HG03103 (cell line): ENCODE results near the gene LRMDA.

Experiments used
- ATAC-seq: cut with Tn5 transposase; IDR thresholded peaks from one replicate; pipeline ENCODE4 v1.9.1; 2021; ENCODE audit warnings: low read depth; ENCODE audit not compliant: unreplicated experiment

The LRMDA gene

DNA sequence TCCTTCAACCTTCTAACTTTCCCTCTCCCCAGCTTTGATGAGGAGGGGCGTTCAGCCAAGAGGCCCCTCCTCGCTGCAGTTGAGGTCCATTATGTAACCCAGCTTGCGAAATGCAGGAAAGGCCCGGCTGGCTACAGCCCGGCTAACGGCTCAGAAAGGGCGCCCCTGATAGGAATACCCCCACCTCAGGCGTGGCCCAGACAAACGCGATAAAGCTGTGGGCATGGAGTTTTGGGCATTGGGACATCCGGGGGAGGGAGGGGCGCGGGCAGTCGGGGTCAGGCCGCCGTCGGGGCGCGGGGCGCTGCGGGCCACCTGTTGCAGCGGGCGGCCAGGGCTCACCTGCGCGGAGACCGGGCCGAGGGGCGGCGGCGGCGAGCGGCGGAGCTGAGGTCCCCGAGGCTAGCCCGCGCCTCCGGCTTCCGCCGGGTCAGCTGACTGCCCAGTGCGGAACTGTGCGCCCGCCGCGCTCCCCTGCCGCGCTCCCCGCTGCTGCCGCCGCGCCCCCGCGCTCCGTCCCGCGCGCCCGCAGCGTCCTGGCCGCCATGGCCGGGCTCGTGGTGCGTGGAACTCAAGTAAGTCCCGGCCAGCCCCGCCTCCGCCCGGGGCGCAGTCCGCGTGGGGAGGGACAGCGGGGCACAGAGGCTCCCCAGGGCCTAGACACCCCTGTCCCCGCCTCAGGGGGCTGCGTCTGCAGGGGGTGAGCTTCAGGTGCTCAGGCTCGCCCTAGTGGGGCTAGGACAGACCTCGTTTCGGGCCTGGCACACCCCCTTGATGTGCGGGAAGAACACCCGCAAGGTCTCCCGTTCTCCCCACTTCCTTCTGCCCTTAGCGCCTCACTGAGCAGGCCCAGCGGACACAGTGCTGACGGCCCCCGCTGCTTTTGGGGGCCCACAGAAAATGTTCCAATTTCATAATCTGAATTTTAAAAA is at the start of gene LRMDA:
Gene LRMDA (plus strand): TSS at position 445 of the 932 bp plus-strand sequence.
- ATAC-seq = no peak

DNA sequence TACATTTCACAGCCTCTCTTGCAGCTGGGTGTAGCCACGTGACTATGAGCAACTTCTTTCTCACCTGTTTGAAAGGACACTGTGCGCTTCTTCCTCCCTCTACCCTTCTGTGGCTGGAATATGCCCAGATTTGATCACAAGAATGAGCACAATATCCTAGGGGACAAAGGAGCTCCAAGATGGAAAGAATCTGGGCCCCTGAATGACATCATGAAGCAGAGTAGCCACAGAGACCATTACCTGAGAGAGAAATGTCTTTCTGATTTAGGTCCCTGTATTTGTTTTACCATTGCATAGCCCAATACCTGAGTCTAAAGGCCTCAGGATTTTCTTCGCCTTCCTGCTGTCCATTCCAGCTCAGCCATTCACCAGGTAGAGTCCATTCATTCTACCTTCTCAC is 45.3 kb upstream of the LRMDA start:
- no peak for ATAC-seq

DNA sequence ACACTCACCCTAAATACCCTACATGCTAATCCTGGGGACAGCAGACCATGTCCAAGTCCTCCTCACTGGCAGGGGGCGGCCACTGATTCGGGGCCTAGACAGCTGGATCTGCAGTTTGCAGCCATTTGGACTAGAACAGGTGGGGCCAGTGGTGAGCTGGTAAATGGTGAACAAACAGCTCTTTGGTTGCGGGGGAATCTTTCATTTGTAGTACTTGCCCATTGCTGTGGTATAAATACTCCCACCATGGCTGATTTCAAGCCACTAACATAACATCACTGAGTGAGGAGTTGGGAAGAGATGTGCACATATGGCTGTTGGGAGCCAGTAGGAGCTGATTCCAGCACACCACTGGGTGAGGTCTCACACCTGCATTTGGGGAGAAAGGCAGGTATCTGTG is 43.3 kb upstream of the LRMDA start:
- no peak for ATAC-seq

DNA sequence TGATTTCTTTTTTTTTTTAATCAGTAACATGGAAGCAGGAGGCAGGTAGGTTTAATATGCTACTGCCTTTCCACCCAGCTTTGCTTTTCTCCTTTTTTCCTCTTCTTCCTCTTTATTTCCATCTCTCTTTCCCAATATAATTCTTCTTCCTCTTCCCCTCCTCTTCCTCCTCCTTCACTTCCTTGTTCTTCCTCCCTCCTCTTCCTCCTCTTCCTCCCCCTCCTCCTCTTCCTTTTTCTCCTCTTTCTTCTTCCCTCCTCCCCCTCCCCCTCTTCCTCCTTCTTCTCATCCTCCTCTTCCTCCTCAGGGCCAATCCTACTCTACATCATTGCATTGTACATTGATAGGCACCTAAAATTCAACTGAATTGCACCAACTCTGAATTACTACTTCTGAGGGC is 41.2 kb upstream of the LRMDA start:
- no peak for ATAC-seq

DNA sequence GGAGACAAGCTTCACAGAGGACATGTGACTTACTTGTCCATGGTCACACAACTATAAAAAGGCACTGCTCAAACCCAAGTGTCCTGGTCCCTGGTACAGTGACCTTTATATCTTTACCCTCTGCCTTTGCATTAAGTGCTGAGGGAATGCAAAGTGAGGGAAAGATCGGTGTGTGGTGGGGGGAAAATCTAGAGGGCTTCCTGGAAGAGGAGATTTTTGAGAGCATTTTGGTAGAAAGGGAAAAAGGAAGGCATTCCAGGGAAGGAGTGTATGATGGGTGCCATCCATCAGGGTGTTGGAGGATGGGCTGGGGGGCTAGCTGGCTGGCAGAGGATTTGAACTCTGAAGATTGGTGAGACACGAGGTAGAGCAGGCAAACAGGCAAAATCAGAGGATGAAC is 39.2 kb upstream of the LRMDA start:
- ATAC-seq = no peak

DNA sequence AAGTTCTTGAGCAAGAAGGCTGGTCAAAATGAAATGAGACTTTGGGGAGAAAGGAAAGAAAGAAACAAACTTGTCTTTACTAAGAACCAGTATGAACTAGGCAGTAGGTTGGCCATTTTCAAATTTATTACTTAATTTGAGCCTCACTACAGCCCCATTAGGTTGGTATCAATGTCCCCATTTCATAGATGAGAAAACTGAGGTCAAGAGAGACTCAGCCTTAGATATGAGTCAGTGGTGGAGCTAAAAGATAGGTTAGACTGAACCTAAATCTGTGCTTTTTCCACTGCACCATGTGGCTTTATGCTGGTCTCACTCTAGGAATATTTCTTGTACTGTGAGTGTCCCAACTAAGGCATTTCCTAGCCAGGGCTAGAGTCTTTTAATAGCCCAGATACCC is 38.7 kb upstream of the LRMDA start:
- no peak for ATAC-seq

DNA sequence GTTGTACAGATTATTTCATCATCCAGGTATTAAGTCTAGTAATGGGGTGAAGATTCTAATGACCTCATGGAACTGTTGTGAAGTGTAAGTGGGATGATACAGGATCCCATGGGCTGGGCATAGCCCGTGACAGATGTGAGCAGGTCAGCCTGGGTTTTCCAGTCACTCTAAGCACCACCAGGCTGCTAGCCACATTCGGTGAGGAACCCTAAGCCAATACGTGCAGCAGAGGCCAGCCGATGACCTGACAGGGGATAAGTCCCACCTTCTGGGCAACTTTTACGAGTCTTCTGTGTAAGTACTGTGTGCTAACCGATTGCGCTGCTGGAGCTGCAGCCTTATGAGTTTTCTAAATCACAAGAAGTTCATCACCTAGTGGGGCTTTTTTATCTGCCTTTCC is 37.2 kb upstream of the LRMDA start:
- no peak for ATAC-seq

DNA sequence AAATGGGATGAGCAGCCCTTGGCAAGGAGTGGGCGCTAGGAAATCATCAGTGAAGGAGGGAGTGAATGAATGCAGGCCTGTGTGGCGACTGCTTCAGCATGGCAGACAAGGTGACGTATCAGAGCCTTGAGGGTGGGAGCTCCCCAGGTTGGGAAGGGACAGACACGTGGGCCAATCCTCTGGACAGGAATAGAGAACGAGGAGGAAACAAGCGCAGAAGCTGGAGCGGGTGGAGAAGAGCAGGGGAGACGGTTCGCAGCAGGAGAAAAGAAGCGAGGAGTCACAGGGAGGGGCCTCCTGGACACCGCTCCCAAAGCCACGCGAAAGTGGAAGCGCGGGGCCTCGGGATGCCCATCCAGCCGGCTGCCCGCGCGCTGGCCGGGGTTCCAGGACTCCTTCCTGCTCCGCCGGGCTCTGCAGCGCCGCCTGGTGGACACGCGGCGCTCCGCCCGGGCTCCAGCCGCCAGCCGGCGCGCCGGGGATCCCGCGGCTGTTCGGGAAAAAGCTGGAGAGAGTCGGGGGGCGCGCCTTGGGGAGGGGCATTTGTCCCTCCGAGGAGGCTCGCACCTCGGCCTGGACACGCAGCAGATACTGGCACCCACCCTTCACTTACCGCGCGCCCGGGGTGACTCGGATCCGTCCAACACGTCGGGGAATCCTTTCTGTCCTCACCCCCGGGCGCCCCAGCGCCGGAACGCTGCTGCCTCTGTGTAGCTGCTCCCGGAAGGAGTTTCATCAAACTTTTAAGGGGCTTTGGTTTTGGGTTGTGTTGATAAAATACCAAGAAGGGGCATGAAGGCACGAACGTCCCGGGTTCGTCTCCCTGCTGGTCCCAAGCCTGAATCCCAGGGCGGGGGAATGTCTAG is 36.1 kb upstream of the LRMDA start:
- no peak for ATAC-seq

DNA sequence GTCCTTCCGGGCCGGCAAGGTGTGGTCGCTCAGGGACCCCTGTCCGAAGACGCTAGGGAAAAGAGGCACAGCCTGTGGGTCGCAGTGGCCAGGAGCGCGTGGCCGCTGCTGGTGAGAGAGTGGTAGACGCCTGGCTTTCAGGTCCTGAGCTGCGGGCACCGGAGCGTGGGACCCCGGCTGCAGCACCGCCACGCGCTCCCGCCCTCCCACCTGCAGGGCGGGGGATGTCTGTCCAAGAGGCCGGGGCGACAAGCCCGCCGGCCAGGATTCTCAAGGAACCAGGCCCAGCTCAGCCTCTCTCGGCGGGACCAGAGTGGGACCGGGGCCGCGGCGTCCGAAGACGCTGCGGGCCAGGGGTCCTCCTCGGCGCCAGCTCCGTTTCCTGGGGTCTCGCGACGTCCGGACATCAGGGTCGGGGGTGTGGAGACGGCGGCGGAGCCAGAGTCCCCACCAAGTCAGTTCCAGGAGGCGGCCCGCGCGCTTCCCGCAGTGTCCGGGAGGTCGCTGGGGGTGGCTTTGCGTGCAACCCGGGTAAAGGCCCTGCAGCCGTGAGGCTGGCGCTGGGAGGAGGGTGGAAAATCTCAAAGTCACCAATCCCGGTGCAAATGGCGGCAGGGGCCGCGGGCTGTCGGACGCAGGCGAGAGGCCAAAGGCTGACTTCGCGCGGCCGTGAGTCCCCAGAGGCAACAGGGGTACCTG is 35.3 kb upstream of the LRMDA start:
- no peak for ATAC-seq

DNA sequence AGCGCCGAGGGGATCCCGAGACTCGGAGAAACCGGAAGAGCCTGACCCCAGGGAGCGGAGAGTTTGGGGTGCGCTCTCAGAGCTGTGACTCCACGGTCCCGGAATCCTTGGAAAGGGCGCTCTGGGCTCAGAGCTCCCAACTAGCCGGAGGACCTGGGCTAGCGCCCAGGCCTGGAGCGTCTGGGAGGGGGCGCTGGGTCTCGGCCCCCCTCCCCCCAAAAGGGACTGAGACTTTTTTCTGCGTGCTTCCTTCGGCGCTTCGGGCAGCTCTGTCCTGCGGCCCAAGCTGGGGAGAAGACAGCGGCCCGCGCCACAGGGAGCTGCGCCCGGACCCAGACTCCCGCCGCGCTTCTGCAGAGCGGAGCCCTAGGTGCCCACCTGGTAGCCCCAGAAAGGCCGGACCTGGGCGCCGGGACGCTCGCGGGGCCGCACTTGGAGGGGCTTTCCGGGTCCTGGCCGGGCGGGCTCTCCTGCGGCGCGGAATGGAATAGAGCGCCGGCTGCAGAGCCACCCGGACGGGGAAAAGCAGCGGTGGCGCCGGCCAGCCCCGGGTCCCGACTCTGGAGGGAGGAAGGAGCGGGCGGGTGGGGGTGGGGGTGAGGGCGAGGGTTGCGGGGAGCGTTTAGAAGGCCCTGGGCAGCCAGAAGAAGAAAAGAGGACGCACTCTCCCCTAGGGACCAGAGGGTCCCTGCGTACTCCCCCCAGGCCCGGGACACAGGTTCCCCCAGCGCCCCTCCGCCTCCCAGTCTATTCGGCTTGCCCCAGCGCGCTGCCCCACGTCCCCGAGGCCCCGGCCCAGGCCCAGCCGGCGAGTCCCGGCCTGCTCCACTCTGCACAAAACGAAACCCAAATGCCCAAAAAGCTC is 34.6 kb upstream of the LRMDA start:
- ATAC-seq = no peak

DNA sequence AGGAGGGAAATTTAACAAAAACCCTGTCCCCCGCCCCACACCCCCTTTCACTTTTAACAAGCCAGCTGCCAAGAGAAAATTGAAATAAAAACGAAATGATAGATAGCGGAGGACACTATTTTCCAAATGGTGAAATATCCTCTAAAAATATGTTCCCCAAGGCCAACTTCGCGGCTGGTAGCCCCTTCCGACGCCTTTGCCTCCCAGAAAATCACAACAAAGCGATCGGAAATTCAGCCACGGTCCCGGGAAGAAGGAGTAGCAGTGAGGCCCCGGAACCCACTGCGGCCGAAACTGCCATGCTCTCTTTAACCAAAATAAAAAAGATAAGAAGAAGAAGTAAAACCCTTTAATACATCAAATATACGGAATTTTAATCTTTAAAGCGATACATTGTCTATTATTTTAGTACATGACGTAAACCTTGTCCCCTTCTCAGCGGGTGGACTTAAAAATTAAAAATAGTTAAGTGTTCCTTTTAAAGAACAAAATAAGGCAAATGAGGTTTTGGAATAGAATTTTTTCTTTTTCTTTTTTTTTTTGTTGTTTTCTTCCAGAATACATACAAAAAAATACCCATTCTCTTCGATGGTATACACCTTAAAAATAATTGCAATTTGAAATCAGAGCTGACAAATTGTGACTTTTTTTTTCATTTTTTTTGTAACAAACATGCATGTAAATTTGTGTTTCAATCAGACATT is 33.8 kb upstream of the LRMDA start:
- no peak for ATAC-seq

DNA sequence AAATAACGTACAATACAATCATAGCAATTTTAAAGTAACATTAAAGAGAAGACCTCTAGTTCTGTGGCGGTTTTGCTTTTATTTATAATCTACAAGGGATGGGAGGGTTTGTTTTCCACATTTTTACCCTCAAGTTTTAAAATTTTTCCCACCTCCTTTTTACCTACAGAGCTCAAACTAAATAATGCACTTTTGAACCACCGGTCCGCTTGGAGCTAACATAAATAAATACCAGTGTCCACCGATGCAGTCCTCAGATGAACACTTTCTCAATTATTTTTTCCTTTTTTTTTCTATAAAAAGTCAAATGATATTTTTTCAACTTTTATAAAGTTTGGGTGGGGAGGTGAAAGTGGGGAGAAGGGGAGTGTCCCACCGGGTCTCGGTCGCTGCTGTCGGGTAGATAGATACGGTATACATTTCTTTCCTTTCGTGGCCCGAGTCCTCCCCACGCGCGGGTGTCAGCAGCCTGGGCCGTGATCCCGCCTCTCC is 33.2 kb upstream of the LRMDA start:
- no peak for ATAC-seq

DNA sequence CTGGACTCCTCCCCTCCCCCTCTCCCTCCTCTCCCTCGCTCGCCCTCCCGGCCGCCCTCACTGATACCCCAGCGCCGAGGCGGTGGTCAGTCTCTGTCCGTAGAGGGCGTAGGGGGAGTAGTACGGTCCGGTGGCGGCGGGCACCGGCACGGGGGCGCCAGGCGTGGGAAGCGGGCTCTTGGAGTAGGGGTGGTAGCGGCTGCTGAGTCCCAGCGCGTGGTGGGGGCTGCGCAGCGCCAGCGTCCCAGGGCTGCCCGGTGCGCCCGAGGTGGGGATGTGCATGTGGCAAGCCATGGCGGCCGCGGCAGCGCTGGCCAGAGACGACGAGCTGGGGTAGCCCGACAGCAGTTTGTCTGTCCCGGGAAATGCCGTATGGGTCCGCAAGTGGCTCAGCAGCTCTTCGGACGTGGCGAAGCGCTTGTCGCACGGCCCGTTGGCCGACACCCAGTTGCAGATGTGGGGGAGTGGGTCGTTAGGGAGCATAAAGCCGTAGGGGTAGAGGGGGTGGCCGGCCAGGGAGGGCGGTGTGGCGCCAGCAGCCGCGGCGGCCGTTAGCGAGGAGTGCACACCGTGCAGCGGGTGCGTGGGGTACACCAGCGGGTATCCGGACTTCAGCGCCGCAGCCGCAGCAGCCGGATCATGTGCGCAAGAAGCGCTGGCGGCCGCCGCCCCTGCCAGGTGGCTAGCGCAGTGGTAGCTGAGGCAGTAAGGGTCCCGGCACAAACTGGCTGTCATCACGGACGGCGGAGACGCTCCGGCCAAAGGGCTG is 32.5 kb upstream of the LRMDA start:
- no peak for ATAC-seq

DNA sequence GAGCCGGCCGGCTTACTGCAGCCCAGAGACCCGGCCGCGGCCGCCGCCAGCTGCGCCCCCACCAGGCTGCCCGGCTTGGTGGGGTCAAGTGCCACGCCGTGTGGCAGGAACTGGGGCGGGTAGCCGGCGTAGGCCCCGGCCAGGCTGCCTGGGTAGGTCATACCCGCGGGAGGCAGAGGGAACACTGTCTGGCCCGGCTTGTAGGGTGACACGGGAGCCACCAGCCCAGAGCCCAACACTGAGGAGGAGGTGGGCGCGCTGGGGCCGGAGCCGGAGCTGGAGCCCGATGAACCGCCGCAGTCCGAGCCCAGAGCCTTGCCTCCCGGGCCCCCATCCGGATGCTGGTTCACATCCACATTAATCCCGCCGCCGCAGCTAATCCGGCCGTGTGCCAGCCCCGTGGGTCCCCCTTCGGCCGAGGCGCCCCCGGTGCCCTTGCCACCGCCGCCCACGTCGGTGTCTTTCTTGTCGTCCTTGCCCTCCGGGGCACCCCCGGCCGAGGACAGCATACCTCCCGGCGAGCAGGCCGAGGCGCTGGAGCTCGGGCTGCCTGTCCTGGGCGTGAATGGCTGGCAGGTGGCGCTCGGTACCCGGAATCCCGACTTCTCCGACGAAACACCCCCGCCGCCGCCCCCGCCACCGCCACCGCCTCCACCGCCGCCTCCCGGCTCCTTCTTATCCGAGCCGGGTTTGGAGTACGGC is 31.8 kb upstream of the LRMDA start:
- ATAC-seq = no peak

DNA sequence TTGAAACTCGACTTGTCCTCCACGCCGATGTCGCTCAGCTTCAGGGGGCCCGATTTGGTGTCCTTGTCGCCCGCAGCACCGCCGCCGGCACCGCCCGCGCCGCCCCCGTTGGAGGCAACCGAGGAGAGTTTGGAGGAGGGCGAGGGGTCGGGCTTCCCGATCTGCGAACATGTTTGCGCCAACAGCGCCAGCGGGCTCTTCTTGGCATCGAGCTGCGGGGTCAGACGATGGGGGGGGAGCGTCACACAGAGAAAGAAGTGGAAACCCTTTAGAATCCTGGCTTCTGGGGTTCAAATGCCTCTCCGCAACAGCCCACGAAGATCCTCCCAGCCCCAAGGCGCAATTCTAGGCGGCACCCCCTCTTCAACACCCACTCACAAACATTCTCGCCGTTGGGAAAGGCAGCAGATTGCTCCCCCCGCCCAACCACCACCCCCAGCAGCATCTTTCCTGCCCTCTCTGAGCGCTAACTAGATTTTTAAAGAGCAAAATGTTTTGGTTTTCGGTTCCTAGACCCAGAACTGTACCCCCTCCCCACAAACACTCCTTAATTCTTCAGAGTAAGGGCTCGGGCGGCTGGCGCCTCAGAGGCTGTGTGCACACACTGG is 31.2 kb upstream of the LRMDA start:
- ATAC-seq = no peak

DNA sequence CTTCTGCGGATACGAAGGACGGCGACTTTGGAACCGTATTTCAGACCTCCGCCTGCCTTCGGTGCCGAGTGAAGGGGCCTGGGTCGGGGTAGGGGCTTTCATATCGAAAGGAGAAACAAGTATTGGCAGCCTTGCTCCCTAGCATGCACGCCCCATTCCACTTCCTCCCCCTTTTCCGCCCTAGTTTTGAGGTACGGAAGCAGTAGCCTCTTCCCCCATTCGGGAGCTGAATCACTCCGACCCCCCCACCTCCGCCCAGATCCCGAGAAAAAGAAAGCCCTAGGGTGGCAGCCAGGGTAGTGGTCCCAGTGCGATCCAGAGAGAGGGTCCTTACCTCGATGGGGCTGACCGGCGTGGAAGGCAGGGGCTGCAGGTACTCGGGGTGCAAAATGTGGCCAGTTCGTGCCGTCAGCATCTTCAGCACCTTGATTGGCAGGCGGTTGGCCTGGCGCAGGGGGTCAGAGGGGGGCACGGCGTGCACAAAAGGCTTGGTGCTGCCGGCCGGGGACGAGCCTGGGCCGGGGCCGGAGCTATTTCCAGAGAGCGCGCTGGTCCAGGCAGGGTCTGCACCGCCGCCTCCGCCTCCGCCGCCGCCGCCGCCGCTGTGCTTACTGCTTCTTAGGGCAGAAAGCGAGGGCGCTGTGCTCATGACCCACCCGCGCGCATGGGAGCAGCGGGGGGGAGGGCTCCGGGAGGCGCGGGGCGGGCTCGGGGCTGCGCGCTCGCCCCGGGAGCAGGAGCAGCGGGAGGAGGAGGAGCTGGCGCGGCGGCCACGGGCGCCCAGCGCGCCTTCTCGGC is 30.5 kb upstream of the LRMDA start:
- ATAC-seq = no peak
